Liver (tissue), 9 donors: ENCODE data around the gene PKD1. TPM values are rescaled to one million over a fixed set of nuclear protein-coding genes. Genes with fewer than 3 reads are reported as not detected.

Experiments used
- DNase-seq: peaks from one replicate; pipeline ENCODE4 v3.0.0-alpha.2; 2017; ENCODE audit warnings: low spot score
- H3K27ac ChIP-seq, 2 donors: one replicate each; pipeline ENCODE4 v1.7.0; 2013; ENCODE audit warnings: inconsistent platforms in 2 of 2, low read length in 2 of 2, control low read depth in 1 of 2, low read depth in 1 of 2, mild to moderate bottlenecking in 1 of 2
- H3K27me3 ChIP-seq, 4 donors: one replicate each; pipeline versions ENCODE4 v1.6.1 to v1.7.0; 2013; ENCODE audit warnings: low read length in 3 of 4, inconsistent platforms in 1 of 4, mild to moderate bottlenecking in 1 of 4, moderate library complexity in 1 of 4; ENCODE audit not compliant: control insufficient read depth in 4 of 4, insufficient read depth in 4 of 4
- H3K36me3 ChIP-seq, 4 donors: one replicate each; pipeline versions ENCODE4 v1.6.1 to v1.7.0; 2013; ENCODE audit warnings: low read length in 3 of 4, mild to moderate bottlenecking in 3 of 4, low read depth in 1 of 4, moderate library complexity in 1 of 4; ENCODE audit not compliant: control insufficient read depth in 4 of 4, insufficient read depth in 3 of 4
- H3K4me1 ChIP-seq, 4 donors: one replicate each; pipeline versions ENCODE4 v1.6.1 to v1.7.0; 2013; ENCODE audit warnings: low read length in 3 of 4, mild to moderate bottlenecking in 3 of 4, moderate library complexity in 1 of 4; ENCODE audit not compliant: control insufficient read depth in 4 of 4, insufficient read depth in 4 of 4
- H3K4me3 ChIP-seq, 3 donors: one replicate each; pipeline versions ENCODE4 v1.6.1 to v1.7.0; 2013; ENCODE audit warnings: low read length in 3 of 3, control low read depth in 1 of 3, low read depth in 1 of 3, mild to moderate bottlenecking in 1 of 3
- H3K9ac ChIP-seq, 2 donors: one replicate each; pipeline ENCODE4 v1.7.0; 2013; ENCODE audit warnings: low read length in 2 of 2, mild to moderate bottlenecking in 2 of 2, moderate library complexity in 2 of 2, control low read depth in 1 of 2, low read depth in 1 of 2
- H3K9me3 ChIP-seq, 4 donors: one replicate each; pipeline versions ENCODE4 v1.6.1 to v1.7.0; 2013; ENCODE audit warnings: low read length in 3 of 4; ENCODE audit not compliant: control insufficient read depth in 4 of 4
- EGR1 ChIP-seq, 2 donors: IDR thresholded peaks; 2 replicates each; pipeline ENCODE4 v1.6.1; 2016 to 2018; ENCODE audit warnings: antibody characterized with exemption in 2 of 2, low read depth in 2 of 2
- FOXA1 ChIP-seq: IDR thresholded peaks from 2 replicates; pipeline ENCODE4 v1.6.1; 2016; ENCODE audit warnings: antibody characterized with exemption
- FOXA2 ChIP-seq: IDR thresholded peaks from 2 replicates; pipeline ENCODE4 v1.6.1; 2016; ENCODE audit warnings: antibody characterized with exemption
- GABPA ChIP-seq, 2 donors: IDR thresholded peaks in 1 of 2; conservative IDR thresholded peaks in 1 of 2; 2 replicates each; pipeline ENCODE4 v1.6.1; 2016; ENCODE audit warnings: antibody characterized with exemption in 2 of 2, mild to moderate bottlenecking in 1 of 2, moderate library complexity in 1 of 2
- HNF4A ChIP-seq, 2 donors: conservative IDR thresholded peaks; 2 replicates each; pipeline ENCODE4 v1.6.1; 2016; ENCODE audit warnings: antibody characterized with exemption in 2 of 2, mild to moderate bottlenecking in 2 of 2
- HNF4G ChIP-seq: IDR thresholded peaks from 2 replicates; pipeline ENCODE4 v1.6.1; 2016; ENCODE audit warnings: antibody characterized with exemption
- JUND ChIP-seq, 2 donors: IDR thresholded peaks; 2 replicates each; pipeline ENCODE4 v1.6.1; 2016; ENCODE audit warnings: antibody characterized with exemption in 2 of 2
- NR2F2 ChIP-seq: IDR thresholded peaks from 2 replicates; pipeline ENCODE4 v1.6.1; 2016; ENCODE audit warnings: antibody characterized with exemption
- RXRA ChIP-seq, 2 donors: IDR thresholded peaks; 2 replicates each; pipeline ENCODE4 v1.6.1; 2017 to 2018; ENCODE audit warnings: antibody characterized with exemption in 2 of 2, mild to moderate bottlenecking in 1 of 2
- SP1 ChIP-seq: IDR thresholded peaks from 2 replicates; pipeline ENCODE4 v1.6.1; 2018; ENCODE audit warnings: antibody characterized with exemption, mild to moderate bottlenecking
- TAF1 ChIP-seq: conservative IDR thresholded peaks from 2 replicates; pipeline ENCODE4 v1.6.1; 2016; ENCODE audit warnings: antibody characterized with exemption, mild to moderate bottlenecking
- YY1 ChIP-seq: IDR thresholded peaks from 2 replicates; pipeline ENCODE4 v1.6.1; 2016; ENCODE audit warnings: antibody characterized with exemption, mild to moderate bottlenecking
- WGBS: extraction: QIAGEN DNeasy Blood & Tissue Kit; methylation state at CpG from one replicate; pipeline ENCODE4 v1.1.7; 2013; 5-methylcytosine and 5-hydroxymethylcytosine counted together
- polyA plus RNA-seq, 2 donors: library from polyadenylated mRNA; stranded (reverse) in 1 of 2; unstranded in 1 of 2; fragments of 200-250 nt in 1 of 2; fragments of >200 nt in 1 of 2; fragmentation: Nextera tagmentation in 1 of 2; extraction: Ambion mirVana in 1 of 2; gene quantifications; one replicate each; pipeline versions ENCODE4 v1.2.1 to v1.2.3, GENCODE V29; 2013 to 2015
- total RNA-seq, 2 donors: library from RNA; depleted of rRNA; stranded (reverse); fragments of >200 nt; gene quantifications; one replicate each; pipeline ENCODE4 v1.2.3, GENCODE V29; 2014
- TF ChIP-seq, protein P1 (sequence below): IDR thresholded peaks from 2 replicates; pipeline ENCODE4 v1.6.1; 2016; ENCODE audit warnings: antibody characterized with exemption
- TF ChIP-seq, protein P2 (sequence below): fragments of 150-350 bp; IDR thresholded peaks from 2 replicates; pipeline ENCODE4 v1.5.1; 2017; ENCODE audit warnings: improper control_type of control experiment, low read depth, low read length; ENCODE audit not compliant: missing input control
- TF ChIP-seq, protein P3 (sequence below): IDR thresholded peaks from 2 replicates; pipeline ENCODE4 v1.6.1; 2016; ENCODE audit warnings: antibody characterized with exemption, mild to moderate bottlenecking
- TF ChIP-seq, protein P4 (sequence below): IDR thresholded peaks from 2 replicates; pipeline ENCODE4 v1.6.1; 2016; ENCODE audit warnings: antibody characterized with exemption
- TF ChIP-seq, protein P5 (sequence below): IDR thresholded peaks from 2 replicates; pipeline ENCODE4 v1.6.1; 2016; ENCODE audit warnings: antibody characterized with exemption
- donor health status: healthy.
- donor health status: healthy.
- donor health status: healthy.
- donor health status: healthy.
- donor health status: healthy.

The PKD1 gene
- total and polyA plus RNA-seq, 4 donors = 8.0 to 58.4 (median 25.6) TPM

DNA sequence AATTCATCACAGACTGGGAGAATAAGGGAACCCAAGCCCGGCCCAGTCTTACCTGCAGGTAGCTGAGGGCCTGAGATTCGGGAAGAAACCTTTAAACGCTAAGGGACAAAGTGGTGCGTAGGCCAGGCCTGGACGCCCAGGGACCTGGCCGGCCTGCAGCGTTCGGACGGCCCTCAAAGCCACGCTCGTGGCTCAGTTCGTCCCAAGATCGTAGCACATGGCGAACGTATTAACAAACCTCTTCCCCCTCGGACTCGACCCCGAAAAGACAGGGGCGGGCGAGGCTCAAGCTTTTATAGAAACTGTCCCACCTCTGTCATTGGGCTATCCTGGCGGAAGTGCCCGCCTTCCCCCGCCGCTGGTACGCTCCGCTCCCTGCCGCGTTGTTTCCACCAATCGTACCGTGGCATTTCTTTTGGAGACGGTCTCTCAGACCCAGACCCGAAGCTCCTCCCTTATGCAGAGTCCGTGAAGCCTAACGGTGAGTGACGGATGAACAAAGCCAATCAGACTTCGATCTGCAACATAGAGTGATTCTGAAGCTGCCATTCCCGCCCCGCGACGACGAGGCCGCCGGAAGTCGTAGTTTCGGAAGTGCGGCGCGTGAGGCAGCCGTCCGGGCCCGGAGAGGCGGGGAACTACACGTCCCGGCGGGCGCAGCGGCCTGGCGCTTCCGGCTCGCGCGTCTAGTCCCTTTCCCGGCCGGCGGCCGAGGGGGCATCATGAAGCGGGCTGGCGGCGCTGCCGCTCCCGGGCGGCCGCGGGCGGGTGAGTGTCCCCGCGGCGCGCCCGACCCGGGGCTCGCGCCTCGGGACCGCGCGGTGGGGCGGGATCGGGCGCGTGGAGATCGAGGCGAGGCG, 19.6 kb upstream of the PKD1 start, which contains the start of gene TRAF7:
TRAF7 (plus strand) TSS at position 692 of the 860 bp plus-strand sequence. CDS start 8,139 bp downstream, outside the sequence.
- H3K27me3 ChIP-seq = no peaks in the 10 kb centered on the region
- peak within 1 kb of the TSS; percentile 78 to 94 for H3K27ac ChIP-seq
- peak within 1 kb of the TSS; percentile 88 to 100 for H3K9ac ChIP-seq
- H3K36me3 ChIP-seq = peaks cover 0 to 5% (median under 1%) of the 10 kb centered on the region in 4 donors
- peaks cover 26 to 90% (median 72%) of the 10 kb centered on the region in 4 donors for H3K4me1 ChIP-seq
- TF ChIP-seq, protein P1, sequence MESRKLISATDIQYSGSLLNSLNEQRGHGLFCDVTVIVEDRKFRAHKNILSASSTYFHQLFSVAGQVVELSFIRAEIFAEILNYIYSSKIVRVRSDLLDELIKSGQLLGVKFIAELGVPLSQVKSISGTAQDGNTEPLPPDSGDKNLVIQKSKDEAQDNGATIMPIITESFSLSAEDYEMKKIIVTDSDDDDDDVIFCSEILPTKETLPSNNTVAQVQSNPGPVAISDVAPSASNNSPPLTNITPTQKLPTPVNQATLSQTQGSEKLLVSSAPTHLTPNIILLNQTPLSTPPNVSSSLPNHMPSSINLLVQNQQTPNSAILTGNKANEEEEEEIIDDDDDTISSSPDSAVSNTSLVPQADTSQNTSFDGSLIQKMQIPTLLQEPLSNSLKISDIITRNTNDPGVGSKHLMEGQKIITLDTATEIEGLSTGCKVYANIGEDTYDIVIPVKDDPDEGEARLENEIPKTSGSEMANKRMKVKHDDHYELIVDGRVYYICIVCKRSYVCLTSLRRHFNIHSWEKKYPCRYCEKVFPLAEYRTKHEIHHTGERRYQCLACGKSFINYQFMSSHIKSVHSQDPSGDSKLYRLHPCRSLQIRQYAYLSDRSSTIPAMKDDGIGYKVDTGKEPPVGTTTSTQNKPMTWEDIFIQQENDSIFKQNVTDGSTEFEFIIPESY = peak; percentile 59
- TF ChIP-seq, protein P2, sequence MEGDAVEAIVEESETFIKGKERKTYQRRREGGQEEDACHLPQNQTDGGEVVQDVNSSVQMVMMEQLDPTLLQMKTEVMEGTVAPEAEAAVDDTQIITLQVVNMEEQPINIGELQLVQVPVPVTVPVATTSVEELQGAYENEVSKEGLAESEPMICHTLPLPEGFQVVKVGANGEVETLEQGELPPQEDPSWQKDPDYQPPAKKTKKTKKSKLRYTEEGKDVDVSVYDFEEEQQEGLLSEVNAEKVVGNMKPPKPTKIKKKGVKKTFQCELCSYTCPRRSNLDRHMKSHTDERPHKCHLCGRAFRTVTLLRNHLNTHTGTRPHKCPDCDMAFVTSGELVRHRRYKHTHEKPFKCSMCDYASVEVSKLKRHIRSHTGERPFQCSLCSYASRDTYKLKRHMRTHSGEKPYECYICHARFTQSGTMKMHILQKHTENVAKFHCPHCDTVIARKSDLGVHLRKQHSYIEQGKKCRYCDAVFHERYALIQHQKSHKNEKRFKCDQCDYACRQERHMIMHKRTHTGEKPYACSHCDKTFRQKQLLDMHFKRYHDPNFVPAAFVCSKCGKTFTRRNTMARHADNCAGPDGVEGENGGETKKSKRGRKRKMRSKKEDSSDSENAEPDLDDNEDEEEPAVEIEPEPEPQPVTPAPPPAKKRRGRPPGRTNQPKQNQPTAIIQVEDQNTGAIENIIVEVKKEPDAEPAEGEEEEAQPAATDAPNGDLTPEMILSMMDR = no peak
- TF ChIP-seq YY1 = peak; percentile 69
- TF ChIP-seq FOXA1 = no peak
- TF ChIP-seq TAF1 = peak; percentile 100
- TF ChIP-seq EGR1 (IDR thresholded peaks at IDR 0.05; ENCODE audit: low read depth in 2 of 2) = peak in 1 of 2 donors; percentile 49
- TF ChIP-seq NR2F2 = peak; percentile 60
- TF ChIP-seq GABPA (IDR thresholded peaks at IDR 0.05 in 1 of 2, conservative IDR thresholded peaks at IDR 0.05 in 1 of 2) = peak; percentile 85 to 94
- TF ChIP-seq, protein P3, sequence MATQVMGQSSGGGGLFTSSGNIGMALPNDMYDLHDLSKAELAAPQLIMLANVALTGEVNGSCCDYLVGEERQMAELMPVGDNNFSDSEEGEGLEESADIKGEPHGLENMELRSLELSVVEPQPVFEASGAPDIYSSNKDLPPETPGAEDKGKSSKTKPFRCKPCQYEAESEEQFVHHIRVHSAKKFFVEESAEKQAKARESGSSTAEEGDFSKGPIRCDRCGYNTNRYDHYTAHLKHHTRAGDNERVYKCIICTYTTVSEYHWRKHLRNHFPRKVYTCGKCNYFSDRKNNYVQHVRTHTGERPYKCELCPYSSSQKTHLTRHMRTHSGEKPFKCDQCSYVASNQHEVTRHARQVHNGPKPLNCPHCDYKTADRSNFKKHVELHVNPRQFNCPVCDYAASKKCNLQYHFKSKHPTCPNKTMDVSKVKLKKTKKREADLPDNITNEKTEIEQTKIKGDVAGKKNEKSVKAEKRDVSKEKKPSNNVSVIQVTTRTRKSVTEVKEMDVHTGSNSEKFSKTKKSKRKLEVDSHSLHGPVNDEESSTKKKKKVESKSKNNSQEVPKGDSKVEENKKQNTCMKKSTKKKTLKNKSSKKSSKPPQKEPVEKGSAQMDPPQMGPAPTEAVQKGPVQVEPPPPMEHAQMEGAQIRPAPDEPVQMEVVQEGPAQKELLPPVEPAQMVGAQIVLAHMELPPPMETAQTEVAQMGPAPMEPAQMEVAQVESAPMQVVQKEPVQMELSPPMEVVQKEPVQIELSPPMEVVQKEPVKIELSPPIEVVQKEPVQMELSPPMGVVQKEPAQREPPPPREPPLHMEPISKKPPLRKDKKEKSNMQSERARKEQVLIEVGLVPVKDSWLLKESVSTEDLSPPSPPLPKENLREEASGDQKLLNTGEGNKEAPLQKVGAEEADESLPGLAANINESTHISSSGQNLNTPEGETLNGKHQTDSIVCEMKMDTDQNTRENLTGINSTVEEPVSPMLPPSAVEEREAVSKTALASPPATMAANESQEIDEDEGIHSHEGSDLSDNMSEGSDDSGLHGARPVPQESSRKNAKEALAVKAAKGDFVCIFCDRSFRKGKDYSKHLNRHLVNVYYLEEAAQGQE = peak; percentile 97
- TF ChIP-seq RXRA (IDR thresholded peaks at IDR 0.05) = peak; percentile 38 to 47
- peak in 1 of 2 donors; percentile 13 for TF ChIP-seq JUND (IDR thresholded peaks at IDR 0.05)
- TF ChIP-seq HNF4A (conservative IDR thresholded peaks at IDR 0.05) = peak in 1 of 2 donors; percentile 34
- TF ChIP-seq, protein P4, sequence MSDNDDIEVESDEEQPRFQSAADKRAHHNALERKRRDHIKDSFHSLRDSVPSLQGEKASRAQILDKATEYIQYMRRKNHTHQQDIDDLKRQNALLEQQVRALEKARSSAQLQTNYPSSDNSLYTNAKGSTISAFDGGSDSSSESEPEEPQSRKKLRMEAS = peak; percentile 94
- TF ChIP-seq HNF4G = peak; percentile 45
- TF ChIP-seq SP1 = peak; percentile 93
- TF ChIP-seq FOXA2 = no peak
- TF ChIP-seq, protein P5, sequence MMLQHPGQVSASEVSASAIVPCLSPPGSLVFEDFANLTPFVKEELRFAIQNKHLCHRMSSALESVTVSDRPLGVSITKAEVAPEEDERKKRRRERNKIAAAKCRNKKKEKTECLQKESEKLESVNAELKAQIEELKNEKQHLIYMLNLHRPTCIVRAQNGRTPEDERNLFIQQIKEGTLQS = no peak
- under 1% methylated on average over 94 of the region's 94 CpGs for WGBS
- H3K9me3 ChIP-seq = no peaks in the 10 kb centered on the region
- DNase-seq = peak; percentile 96
- peak within 1 kb of the TSS; percentile 78 to 99 (median 95) for H3K4me3 ChIP-seq
